GM19240 (cell line): ENCODE results near the gene GALNT17.
"Not testable (repeated sequence)": the region's sequence is repeated elsewhere in the genome, so short reads cannot be mapped to it uniquely, and the experiment has no call there.

Experiments
- DNase-seq: peaks from one replicate; pipeline ENCODE4 v3.0.0; 2011; ENCODE audit warnings: low spot score; ENCODE audit not compliant: insufficient read length

The GALNT17 gene

GRCh38 chr7:71165708-71166107, 33.8 kb downstream of the GALNT17 start:
- no peak for DNase-seq

GRCh38 chr7:71171476-71171875, 39.5 kb downstream of the GALNT17 start:
- no peak for DNase-seq

DNA sequence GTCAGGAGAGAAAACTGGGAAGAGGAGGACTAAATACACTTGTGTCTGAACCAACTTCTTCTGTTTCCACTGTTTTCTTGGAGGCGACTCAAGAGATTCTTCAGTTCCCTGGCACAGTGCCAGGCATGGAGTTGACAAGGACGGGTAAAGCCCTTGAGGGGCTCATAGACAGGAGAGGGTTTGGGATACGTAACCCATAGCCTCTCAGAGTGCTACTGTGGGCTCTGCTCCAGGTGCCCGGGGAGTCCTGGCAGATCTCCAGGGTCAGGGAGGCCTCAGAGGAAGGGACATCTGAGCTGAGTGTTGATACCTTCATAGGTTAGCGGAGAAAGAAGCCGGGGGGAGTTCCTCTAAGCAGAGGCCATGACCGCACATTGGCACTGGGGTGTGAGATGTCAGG, 42.0 kb downstream of the GALNT17 start:
- no peak for DNase-seq

GRCh38 chr7:71182438-71182935, 50.5 kb downstream of the GALNT17 start:
- DNase-seq = no peak

DNA sequence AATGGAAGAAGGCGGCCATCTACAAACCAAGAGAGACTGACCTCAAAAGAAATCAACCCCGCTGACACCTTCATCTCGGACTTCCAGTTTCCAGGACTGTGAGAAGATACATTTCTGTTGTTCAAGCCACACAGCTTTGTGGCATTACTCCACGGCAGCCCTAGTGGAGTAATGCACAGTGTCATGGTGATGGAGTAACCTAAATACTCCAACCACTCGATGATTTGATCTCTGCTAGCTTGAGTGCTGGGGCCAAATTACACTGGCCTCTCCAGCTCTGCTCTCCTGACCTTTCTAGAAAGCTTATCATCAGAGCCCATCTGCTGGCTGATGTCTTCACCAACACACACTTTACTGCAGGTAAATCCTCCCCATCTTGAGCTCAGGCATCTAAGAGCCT, 52.2 kb downstream of the GALNT17 start:
- DNase-seq = no peak

GRCh38 chr7:71184609-71185008, 52.7 kb downstream of the GALNT17 start:
- DNase-seq = no peak

GRCh38 chr7:71186535-71187057, 54.7 kb downstream of the GALNT17 start:
- DNase-seq = no peak

DNA sequence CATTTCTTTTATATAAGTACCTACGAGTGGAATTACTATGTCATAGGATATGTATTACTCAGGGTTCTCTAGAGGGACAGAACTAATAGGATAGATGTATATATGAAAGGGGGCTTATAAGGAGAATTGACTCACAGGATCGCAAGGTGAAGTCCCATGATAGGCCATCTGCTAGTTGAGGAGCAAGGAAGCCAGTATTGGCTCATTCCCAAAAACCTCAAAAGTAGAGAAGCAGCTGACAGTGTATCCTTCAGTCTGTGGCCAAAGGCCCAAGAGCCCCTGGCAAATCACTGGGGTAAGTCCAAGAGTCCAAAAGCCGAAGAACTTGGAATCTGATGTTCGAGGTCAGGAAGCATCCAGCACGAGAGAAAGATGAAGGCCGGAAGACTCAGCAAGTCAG, 59.8 kb downstream of the GALNT17 start:
- DNase-seq = no peak

DNA sequence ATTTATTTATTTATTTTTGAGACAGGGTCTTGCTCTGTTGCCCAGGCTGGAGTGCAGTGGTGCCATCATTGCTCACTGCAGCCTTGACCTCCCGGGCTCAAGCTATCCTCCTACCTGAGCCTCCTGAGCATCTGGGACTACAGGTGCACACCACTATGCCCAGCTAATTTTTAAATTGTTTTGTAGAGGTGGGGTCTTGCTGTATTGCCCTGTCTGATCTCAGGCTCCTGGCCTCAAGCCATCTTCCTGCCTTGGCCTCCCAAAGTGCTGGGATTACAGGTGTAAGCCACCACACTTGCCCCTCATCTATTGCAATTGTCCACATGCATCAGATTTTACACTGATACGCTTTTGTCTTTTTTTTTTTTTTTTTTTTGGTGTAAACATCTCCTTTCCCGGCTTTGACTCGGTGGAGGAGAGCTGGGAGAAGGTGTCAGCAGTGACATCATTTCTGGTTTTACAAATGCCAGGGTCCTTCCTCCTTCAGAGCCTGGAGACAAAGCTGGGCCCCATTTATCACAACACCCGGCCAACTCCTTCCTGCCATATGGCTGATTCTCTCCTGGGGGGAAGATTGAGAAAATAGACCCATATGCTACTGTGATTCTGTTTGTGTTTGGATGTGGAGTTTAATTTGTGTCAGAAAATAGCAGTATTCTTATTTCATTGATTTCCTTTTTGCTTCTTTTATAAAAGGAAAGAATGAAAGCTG, 61.3 kb downstream of the GALNT17 start:
- no peak for DNase-seq

DNA sequence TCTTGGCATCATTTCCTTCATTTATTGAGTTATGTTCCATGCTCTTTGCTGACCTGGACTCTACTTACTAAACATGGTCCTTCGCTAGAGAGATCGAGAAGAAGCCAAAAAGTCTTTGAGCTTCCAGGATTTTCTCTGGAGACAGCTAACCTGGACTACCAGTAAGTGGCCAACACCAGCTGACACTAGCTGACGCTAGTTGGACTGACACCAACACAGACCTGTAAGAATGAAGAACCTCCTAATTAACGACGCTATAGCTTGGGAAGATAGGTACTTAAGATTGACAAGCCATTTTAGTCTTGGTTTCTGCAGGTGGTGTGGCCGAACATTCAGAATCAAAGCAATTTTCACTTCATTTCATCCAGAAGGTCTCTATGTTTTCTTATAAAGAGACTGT, 66.4 kb downstream of the GALNT17 start:
- DNase-seq = no peak

GRCh38 chr7:71198887-71199286, 66.9 kb downstream of the GALNT17 start:
- no peak for DNase-seq

DNA sequence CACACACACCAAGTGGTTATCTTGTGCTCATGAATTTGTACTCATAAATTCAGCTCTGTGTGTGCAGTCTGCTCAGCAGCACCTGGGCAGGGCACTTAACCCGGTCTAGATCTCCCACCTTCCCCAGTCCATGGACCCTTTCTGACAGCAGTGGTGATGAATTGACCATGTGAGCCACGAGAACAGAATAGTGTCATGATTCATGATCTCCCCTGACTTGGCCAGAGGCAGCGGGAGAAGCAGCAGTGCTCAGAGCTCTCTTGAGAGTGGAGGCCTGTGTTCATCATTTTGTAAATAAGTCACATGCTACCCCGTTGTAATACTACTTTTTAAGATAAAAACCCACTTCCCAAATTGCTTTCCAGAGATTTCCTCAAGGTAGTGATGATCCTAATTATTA, 74.2 kb downstream of the GALNT17 start:
- DNase-seq = no peak

- no peak for DNase-seq
These were observed 76.9 kb downstream of the GALNT17 start for GRCh38 chr7:71208881-71209280.

DNA sequence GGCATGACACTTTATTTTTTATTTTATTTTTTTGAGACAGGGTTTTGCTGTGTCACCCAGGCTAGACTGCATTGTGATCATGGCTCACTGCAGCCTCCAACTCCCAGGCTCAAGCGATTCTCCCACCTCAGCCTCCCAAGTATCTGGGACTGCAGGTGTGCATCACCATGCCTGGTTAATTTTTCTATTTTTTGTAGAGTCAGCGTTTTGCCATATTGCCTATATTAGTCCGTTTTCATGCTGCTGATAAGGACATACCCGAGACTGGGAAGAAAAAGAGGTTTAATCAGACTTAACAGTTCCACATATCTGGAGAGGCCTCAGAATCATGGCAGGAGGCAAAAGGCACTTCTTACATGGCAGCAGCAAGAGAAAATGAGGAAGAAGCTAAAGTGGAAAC, 77.5 kb downstream of the GALNT17 start:
- not testable (repeated sequence) for DNase-seq

- no peak for DNase-seq
These were observed 78.3 kb downstream of the GALNT17 start for GRCh38 chr7:71210220-71210619.

- not testable (repeated sequence) for DNase-seq
These were observed 80.5 kb downstream of the GALNT17 start for GRCh38 chr7:71212433-71212832.

- no peak for DNase-seq
These were observed 84.3 kb downstream of the GALNT17 start for GRCh38 chr7:71216211-71216610.

DNA sequence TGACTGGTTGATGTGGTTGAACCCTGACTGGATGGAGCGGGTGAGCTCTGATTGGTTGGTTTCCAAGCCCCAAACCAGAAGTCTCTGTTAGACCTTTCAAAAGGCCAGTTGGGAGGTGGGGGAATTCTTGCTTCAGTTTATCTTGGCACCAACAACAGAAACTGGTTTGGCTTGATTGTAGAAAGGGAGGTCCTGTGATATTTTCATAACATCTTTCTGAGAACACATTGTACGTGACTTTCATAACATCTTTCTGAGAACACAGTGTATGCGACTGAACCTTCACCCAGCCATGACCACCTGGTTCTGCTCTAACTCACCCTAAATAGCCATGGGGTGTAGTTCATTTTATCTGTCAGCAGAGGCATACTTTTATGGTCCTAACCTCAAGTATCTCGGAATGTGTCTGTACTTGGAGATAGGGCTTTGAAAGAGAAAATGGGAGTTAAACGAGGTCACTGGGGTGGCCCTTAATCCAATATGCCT, 88.3 kb downstream of the GALNT17 start:
- DNase-seq = no peak

- no peak for DNase-seq
These were observed 89.1 kb downstream of the GALNT17 start for GRCh38 chr7:71221049-71221448.

DNA sequence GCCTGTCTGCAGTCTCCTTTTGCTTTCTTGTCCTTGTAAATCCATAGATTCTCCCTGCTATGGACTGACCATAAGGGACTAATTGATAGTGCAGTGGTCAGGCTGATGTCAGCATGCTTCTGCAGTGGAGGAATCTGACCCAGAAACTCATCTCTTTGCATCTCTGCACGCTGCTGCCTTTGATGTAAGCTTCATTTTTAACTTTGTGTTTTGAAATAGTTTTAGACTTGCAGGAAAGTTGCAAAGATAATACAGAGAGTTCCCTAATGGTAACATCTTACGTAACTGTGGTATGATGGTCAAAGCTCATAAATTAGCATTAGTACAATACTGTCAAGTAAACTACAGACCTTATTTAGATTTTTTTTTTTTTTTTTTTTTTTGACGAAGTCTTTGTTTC, 89.6 kb downstream of the GALNT17 start:
- DNase-seq = no peak

GRCh38 chr7:71227126-71227525, 95.2 kb downstream of the GALNT17 start:
- no peak for DNase-seq

- no peak for DNase-seq
These were observed 97.2 kb downstream of the GALNT17 start for GRCh38 chr7:71229148-71229547.

- DNase-seq = no peak
These were observed 97.8 kb downstream of the GALNT17 start for GRCh38 chr7:71229699-71230098.
